GM18909 (cell line): ENCODE measurements around the gene OCA2.
"Not testable (repeated sequence)": the region's sequence is repeated elsewhere in the genome, so short reads cannot be mapped to it uniquely, and the experiment has no call there.

Source experiments
- ATAC-seq: cut with Tn5 transposase; IDR thresholded peaks from one replicate; pipeline ENCODE4 v1.9.1; 2021; ENCODE audit warnings: mild to moderate bottlenecking; ENCODE audit not compliant: unreplicated experiment, poor library complexity

Gene OCA2

GRCh38 chr15:28026764-28027713 is 72.1 kb downstream of the OCA2 start:
- ATAC-seq: no peak

GRCh38 chr15:28026221-28026620 is 72.9 kb downstream of the OCA2 start:
- ATAC-seq: no peak

DNA sequence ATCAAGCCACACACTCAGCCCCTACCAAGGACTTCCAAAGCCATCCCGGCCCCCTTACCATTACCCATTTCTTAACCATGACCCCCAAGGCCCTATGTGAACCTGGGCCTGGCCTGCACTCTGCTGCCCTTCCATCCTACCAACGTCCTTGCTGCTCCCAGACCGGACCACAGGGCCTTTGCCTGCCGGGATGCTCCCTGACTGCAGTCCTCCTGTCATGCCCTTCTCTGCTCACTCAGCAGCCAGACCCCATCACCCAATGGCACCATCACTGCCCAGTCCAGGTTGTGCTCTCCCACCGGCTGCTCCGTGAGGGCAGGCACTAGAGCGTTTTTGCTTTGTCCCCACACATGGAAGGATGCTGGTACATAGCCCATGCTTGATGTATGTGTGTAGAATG is 73.7 kb downstream of the OCA2 start:
- ATAC-seq: no peak

DNA sequence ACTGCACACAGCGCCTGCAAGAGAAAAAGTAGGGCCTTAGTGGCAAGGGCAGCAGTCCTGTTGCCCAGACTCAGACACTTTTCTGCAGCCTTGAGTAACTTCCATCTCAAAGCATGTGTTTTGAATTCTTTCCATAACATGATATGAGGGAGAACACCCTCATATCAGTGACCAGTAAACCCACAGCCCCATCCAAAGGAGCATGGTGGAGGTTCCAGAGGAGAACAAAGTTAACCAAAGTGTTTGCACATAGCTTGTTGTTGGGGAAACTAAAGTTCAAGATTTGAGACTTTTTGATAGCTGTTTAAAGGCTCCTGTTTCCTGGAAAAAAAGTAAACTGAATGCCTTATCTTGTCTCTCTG is 74.2 kb downstream of the OCA2 start:
- no peak for ATAC-seq

DNA sequence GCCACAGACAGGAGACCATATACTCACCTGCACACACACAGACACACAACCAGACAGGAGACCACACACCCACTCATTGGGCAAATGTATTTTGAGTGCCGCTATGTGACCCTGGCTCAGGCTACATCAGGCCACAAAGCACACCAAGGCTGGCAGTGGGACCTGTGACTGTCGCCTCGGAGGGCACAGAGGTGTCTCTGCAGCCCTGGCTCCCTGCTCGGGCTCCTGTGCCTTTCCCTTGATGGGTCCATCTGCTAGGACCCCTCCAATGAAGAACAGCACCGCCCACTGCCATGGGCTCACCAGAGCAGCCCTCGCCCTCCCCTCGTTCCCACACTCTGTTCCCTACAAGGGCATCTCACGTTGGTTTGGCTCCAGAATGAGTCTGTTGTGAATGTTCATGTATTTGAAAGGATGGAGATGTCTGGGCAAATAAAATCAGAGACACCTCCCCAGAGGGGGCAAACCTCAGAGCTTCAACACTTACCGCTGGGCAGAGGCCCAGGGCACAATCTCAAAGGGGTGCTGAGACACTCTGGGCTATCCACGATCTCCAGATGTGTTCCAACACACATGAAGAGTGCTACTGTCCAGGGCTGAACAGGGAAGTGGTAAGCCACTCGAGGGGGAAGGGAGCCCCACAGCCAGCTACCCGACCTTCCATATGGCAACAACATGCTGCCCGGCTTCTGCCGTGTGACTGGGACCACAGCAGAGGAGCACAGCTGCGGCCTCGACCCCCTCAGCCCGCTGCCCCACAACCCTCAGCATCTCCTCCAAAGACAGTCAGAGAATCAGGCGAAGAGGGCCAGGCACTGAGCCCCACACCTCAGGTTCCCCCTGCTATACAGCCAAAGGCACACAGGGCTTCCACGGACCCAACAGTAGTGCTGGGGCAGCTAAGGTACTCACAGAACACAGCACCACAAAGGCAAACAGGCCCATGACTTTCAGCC is 74.9 kb downstream of the OCA2 start:
- ATAC-seq: no peak

- no peak for ATAC-seq
Measured at GRCh38 chr15:28023422-28023821, 75.7 kb downstream of the OCA2 start.

GRCh38 chr15:28022961-28023360 is 76.2 kb downstream of the OCA2 start:
- no peak for ATAC-seq

- no peak for ATAC-seq
Measured at GRCh38 chr15:28022181-28022580, 76.9 kb downstream of the OCA2 start.

GRCh38 chr15:28021281-28022039 is 77.7 kb downstream of the OCA2 start:
- no peak for ATAC-seq

DNA sequence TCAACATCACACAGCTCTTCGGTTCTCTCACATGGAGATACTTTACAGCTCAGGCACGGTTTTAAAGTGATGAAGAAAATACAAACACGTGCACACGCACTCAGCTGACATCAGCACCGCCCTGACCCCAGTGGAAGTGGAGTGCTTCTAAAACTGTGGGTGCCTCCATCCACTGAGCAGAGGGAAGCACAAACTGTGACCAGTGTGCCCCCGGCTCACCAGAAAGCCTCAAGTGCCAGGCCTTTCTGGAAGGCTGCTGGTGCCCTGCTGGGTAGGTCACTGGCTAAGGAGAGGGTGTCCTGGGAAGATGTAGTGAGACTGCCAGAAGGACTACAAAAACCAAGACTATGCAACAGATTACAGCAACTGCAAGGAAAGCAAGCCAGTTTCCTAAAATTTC is 78.5 kb downstream of the OCA2 start:
- no peak for ATAC-seq

- ATAC-seq: no peak
Measured at GRCh38 chr15:28019594-28020309, 79.4 kb downstream of the OCA2 start.

DNA sequence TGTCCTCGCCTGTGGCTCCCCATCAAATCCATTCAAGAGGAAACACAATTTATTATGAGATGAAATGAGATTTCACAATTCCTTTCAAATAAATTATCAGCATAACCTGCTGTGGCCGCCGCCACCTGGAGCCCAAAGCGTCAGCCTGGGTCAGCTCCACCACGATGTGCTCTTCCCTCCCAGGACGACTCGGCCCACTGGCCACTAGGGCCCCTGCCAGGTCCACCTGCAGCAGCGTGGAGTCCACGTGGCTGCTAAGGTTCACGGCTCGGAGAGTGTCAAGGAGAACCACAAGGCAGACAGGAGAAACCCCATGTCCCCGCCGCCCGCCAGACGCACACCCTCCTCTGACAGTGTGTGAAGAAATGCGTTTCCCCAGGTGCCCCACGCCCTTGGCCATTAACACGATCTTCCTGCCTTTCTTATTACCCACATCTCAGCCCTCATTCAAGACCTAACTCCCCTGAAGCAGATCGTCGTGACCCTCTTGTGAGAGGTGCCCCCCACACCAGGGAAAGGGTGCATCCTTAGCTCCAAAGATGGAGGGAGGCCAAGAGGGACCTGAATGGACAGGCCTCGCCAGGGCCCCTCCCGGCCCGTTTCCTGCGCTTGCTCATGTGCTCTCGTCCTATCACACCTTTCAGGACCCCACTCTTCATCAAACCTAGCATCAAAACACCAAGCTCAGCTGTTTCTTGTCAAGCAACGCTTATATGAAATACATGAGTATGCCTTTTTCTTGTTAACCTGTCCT is 80.6 kb downstream of the OCA2 start:
- ATAC-seq: no peak

DNA sequence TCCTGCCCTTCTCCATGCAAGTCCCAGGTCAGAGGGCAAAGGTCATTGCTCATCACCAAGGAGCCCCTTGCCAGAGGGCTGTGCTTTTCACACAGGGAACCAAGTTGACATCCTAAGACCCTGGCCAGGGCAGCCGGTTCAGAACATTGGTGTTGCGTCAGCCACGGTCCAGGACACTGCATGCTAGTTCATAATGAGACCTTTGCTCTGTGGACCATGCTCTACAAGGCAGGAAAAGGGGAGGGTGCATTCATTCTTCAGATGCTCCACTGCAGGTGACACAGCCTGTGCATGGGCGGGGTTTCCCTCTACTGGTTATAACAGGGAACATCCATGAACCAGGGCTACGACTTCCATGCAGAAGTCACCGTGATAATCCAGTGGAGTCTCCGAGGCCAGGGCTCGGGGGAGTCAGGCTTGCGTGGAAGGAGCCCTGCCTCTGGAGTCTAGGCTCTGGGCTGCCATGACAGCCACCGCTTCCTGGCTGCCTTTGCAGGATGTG is 81.6 kb downstream of the OCA2 start:
- ATAC-seq: no peak

DNA sequence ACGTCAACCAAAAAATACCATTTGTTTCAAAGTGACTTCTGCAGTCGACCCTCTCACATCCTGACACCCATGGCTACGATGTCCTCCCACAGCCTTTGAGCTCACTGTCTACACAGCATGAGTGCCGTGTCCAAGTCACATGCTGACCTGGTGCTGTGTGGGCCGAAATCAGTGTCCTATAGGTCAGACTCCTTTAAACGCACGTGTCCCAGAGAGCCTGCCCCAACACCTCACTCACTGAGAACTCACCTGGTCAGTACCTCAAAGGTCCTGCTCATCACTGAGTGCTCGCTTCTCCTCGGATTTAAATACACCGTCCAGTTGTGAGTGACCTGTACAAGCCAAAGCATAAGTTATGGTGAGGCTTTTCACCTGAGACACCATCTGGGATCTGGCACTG is 83.3 kb downstream of the OCA2 start:
- ATAC-seq: no peak

GRCh38 chr15:28014623-28015200 is 84.4 kb downstream of the OCA2 start:
- ATAC-seq: no peak

- ATAC-seq: no peak
Measured at GRCh38 chr15:28013976-28014375, 85.1 kb downstream of the OCA2 start.

- ATAC-seq: no peak
Measured at GRCh38 chr15:28013480-28013879, 85.6 kb downstream of the OCA2 start.

GRCh38 chr15:28012231-28012630 is 86.9 kb downstream of the OCA2 start:
- ATAC-seq: no peak

DNA sequence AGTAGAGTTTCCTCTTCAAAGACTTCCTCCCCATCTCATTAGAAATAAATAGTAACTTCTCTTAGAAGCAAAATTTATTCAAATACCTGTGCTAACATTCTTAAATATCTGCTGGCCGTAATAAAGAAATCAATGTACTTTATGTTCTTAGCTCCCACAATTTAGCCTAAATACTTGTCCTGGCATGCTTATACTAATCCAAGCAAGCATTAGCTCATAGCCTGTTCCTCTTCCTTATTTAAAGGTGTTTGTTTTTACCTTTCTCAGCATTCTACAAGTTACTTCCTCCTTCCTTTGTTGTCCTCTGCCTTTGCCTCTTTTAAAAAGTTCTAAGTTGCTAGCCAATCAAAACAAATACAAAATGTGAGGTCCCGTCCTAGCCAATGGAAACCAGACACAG is 90.9 kb downstream of the OCA2 start:
- ATAC-seq: not testable (repeated sequence)
